Naive thymus-derived CD4-positive, alpha-beta T cell (primary cell): ENCODE data around the gene PMVK. TPM values are rescaled to one million over a fixed set of nuclear protein-coding genes. Genes with fewer than 3 reads are reported as not detected.

Experiments used
- ATAC-seq: fragments of 150-1000 bp; cut with Tn5 transposase; 2 replicates; pipeline ENCODE4 v1.10.0; 2021; ENCODE audit warnings: mild to moderate bottlenecking, moderate library complexity
- CTCF ChIA-PET: fragments of 350-600 bp; sonication (Branson Sonifier 250); formaldehyde crosslinking; loops from one replicate; lab custom pipeline; 2021; ENCODE audit warnings: antibody characterized with exemption; lab: Charles Lee
- POLR2A ChIA-PET: fragments of 350-600 bp; sonication (Branson Sonifier 250); formaldehyde crosslinking; loops from one replicate; lab custom pipeline; 2021; ENCODE audit warnings: antibody characterized with exemption, inconsistent platforms; lab: Charles Lee
- DNase-seq, 9 donors: peaks; one replicate each; pipeline versions ENCODE4 v3.0.0 to v3.0.0-alpha.2; 2020 to 2022; ENCODE audit warnings: mixed read lengths in 1 of 9
- H3K27ac ChIP-seq: one replicate; pipeline ENCODE4 v1.7.0; 2013; ENCODE audit warnings: mild to moderate bottlenecking, low read depth, low read length, moderate library complexity
- H3K27me3 ChIP-seq, 2 donors: one replicate each; pipeline ENCODE4 v1.7.0; 2013; ENCODE audit warnings: low read length in 2 of 2, mild to moderate bottlenecking in 2 of 2, moderate library complexity in 2 of 2; ENCODE audit not compliant: control insufficient read depth in 2 of 2, insufficient read depth in 2 of 2
- H3K36me3 ChIP-seq, 3 experiments: 1 replicate in 2 of 3; 2 replicates in 1 of 3; pipeline ENCODE4 v1.7.0; 2013; ENCODE audit warnings: low read length in 3 of 3, mild to moderate bottlenecking in 3 of 3, moderate library complexity in 1 of 3; ENCODE audit not compliant: insufficient read depth in 3 of 3, control insufficient read depth in 2 of 3
- H3K4me1 ChIP-seq, 2 donors: one replicate each; pipeline ENCODE4 v1.7.0; 2013; ENCODE audit warnings: low read length in 2 of 2, mild to moderate bottlenecking in 2 of 2, moderate library complexity in 1 of 2; ENCODE audit not compliant: control insufficient read depth in 2 of 2, insufficient read depth in 2 of 2
- H3K4me3 ChIP-seq: 2 replicates; pipeline ENCODE4 v1.7.0; 2013; ENCODE audit warnings: mild to moderate bottlenecking, low read length
- H3K9me3 ChIP-seq, 3 experiments: 1 replicate in 2 of 3; 2 replicates in 1 of 3; pipeline ENCODE4 v1.7.0; 2013; ENCODE audit warnings: low read length in 3 of 3; ENCODE audit not compliant: control insufficient read depth in 2 of 3
- H3K27ac Mint-ChIP-seq, 9 donors: one replicate each; pipeline ENCODE4 v1.8.0; 2020 to 2022; ENCODE audit warnings: mixed read lengths in 9 of 9, mild to moderate bottlenecking in 8 of 9, moderate library complexity in 5 of 9, inconsistent platforms in 2 of 9
- H3K27me3 Mint-ChIP-seq, 5 donors: one replicate each; pipeline ENCODE4 v1.8.0; 2021 to 2022; ENCODE audit warnings: mixed read lengths in 5 of 5, mild to moderate bottlenecking in 1 of 5
- H3K36me3 Mint-ChIP-seq, 5 donors: one replicate each; pipeline ENCODE4 v1.8.0; 2020 to 2022; ENCODE audit warnings: mixed read lengths in 5 of 5, mild to moderate bottlenecking in 3 of 5, inconsistent platforms in 1 of 5
- H3K4me1 Mint-ChIP-seq, 7 donors: one replicate each; pipeline ENCODE4 v1.8.0; 2020 to 2022; ENCODE audit warnings: mixed read lengths in 7 of 7, mild to moderate bottlenecking in 3 of 7, inconsistent platforms in 1 of 7
- H3K4me3 Mint-ChIP-seq, 10 donors: one replicate each; pipeline ENCODE4 v1.8.0; 2020 to 2022; ENCODE audit warnings: mild to moderate bottlenecking in 10 of 10, mixed read lengths in 10 of 10, moderate library complexity in 6 of 10, inconsistent platforms in 2 of 10
- H3K9me3 Mint-ChIP-seq, 11 donors: one replicate each; pipeline ENCODE4 v1.8.0; 2020 to 2022; ENCODE audit warnings: mixed read lengths in 11 of 11, mild to moderate bottlenecking in 4 of 11, inconsistent platforms in 1 of 11, moderate library complexity in 1 of 11
- intact Hi-C, 2 donors: fragments of 100-400 bp; cut with micrococcal nuclease; formaldehyde crosslinking; loops; one replicate each; pipeline ENCODE4 v1.15.1; 2023
- polyA plus RNA-seq, 2 donors: library from polyadenylated mRNA; unstranded; fragments of 300-500 nt; fragmentation: Illumina TruSeq; gene quantifications; one replicate each; pipeline ENCODE4 v1.2.3, GENCODE V29; 2021
- total RNA-seq, 6 experiments: library from RNA in 5 of 6; stranded (reverse) in 5 of 6; gene quantifications; 1 replicate in 5 of 6; 2 replicates in 1 of 6; pipeline ENCODE4 v1.2.3 and lab custom pipeline; 2021 to 2026

The PMVK gene
- total and polyA plus RNA-seq, 7 experiments from 2014 or later, result 11.3 to 41.4 (median 14.0) TPM

DNA sequence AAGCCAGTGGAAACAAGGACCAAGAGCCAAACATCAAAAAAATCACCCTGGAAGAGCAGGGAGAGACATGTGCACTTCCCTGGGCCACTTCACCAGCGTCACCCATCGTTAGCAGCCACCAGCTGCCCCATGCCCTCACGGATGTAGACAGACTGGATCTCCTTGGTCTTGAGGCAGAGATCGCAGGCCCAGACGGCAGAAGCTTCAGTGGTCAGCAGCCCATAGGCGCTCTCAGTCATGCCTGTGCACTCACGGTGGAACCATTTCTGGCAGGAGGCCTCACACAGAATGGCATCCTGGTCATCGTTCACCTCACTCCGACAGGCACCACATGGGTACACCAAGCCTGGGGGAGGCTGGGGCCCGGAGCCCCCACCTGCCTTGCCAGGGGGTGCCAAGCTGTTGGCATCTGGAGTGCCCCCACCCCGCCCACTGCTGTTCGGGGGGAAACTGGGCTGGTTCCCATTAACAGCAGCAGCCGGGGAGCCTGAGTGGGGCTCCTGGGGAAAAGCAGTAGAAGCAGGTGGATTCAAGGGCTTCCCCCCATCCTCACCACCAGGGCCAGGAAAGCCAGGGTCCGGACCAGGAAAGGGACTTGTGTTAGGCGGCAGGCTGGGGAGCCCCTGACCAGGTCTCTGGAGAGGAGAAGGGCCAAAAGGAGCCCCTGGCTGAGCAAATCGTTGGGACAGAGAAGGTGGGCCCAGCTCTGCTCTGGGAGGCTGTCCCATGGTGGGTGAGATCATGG is 22.3 kb upstream of the PMVK start:
- ATAC-seq (no peak), DNase-seq (no peak)
- Mint-ChIP-seq H3K4me1 (peaks cover 36 to 77% (median 68%) of the 10 kb centered on the region in 7 donors), H3K27me3 (no peaks in the 10 kb centered on the region), H3K27ac (peak overlapping the region in 7 of 9 donors; percentile 20 to 100 (median 83)), H3K36me3 (peaks cover 0 to 17% (median 3%) of the 10 kb centered on the region in 5 donors), H3K9me3 (peaks cover 0 to 4% (median 0%) of the 10 kb centered on the region in 11 donors), H3K4me3 (peak overlapping the region in 4 of 10 donors; percentile 33 to 91 (median 48))
- peak overlapping the region; percentile 14 for H3K27ac ChIP-seq
- CTCF ChIA-PET, result no interaction called here
- POLR2A ChIA-PET, result interaction anchor here (1.3 to 13.7 kb wide), 4 partner anchors 15 to 55 kb away, joined by 6 to 160 read pairs (median 74); partner anchors contain the start of genes CKS1B, FLAD1 and SHC1
- H3K36me3 ChIP-seq, result peaks cover 0 to 36% (median 4%) of the 10 kb centered on the region in 3 experiments
- intact Hi-C loops, result loop anchor here (5.0 to 10.0 kb wide), 5 partner anchors 103 to 994 kb away; partner anchors contain the start of genes ADAR (in 1 of the 2), CREB3L4 (in 1 of the 2), EFNA4 (in 1 of the 2) and IL6R (in 1 of the 2)
- no peaks in the 10 kb centered on the region for H3K9me3 ChIP-seq
- H3K27me3 ChIP-seq, result no peaks in the 10 kb centered on the region
- peaks cover 35 to 40% of the 10 kb centered on the region in 2 donors for H3K4me1 ChIP-seq
- H3K4me3 ChIP-seq, result no peak overlapping the region

DNA sequence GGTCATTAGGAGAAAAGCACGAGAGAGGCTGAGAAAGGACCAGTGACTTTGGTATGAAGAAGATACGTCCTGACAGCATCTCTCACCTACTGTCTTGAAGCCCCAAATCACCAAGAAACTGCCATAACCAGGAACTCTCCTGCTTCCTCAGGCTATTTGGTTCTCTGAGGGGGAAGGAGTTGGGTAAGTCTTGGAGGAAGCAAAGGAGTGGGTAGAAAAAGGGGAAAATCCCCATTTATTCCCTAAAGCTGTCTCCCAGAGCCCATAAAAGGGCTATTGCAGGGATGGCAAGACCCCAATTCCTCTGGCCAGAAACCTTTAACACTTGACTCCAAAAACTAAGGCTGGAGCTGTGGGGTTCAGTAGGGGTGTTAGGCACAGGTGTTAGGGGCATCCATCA is 21.5 kb upstream of the PMVK start:
- no peaks in the 10 kb centered on the region for H3K27me3 ChIP-seq
- intact Hi-C loops, result loop anchor here (5.0 to 10.0 kb wide), 5 partner anchors 104 to 993 kb away; partner anchors contain the start of genes ADAR (in 1 of the 2), CREB3L4 (in 1 of the 2), EFNA4 (in 1 of the 2) and IL6R (in 1 of the 2)
- CTCF ChIA-PET, result no interaction called here
- Mint-ChIP-seq H3K36me3 (peaks cover 0 to 17% (median 0%) of the 10 kb centered on the region in 5 donors), H3K27ac (peak overlapping the region in 8 of 9 donors; percentile 50 to 100 (median 90)), H3K4me3 (peak overlapping the region in 2 of 10 donors; percentile 35 to 56), H3K9me3 (peaks cover 0 to 4% (median 0%) of the 10 kb centered on the region in 11 donors), H3K4me1 (peaks cover 41 to 79% (median 68%) of the 10 kb centered on the region in 7 donors), H3K27me3 (no peaks in the 10 kb centered on the region)
- peak overlapping the region; percentile 96 for H3K27ac ChIP-seq
- no peak for DNase-seq
- H3K4me3 ChIP-seq, result no peak overlapping the region
- POLR2A ChIA-PET, result interaction anchor here (0.6 to 13.7 kb wide), 5 partner anchors 16 to 56 kb away, joined by 3 to 160 read pairs (median 6); partner anchors contain the start of genes CKS1B, PMVK and SHC1
- H3K36me3 ChIP-seq, result peaks cover 0 to 31% (median 0%) of the 10 kb centered on the region in 3 experiments
- ATAC-seq, result no peak
- peaks cover 42 to 43% of the 10 kb centered on the region in 2 donors for H3K4me1 ChIP-seq
- no peaks in the 10 kb centered on the region for H3K9me3 ChIP-seq

DNA sequence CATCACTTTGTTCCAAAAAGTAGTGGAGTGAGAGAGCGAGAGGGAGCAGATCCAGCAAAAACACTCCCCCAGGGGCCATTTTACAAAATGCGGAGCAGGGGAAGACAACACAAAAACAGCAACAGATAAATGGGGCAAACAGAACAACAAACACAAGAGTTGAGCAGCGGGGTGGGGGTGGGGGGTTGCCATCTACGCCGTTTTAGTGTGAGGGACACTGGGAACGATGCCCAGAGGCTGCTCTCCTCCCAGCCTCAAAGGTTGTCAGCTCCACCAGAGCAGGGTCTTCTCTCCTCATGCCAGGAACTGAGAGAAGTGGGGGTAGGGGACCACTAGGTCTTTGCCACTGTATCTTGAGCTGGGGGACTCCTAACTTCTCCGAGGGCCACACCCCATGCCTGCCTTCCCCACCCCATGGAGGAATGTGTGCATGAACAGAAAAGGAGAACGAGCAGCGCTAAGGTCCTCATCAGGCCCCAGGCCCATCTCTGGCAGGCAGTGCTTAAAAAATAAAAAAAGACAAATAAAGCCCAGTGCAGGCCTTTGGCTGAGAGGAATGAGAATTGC is 20.7 kb upstream of the PMVK start:
- H3K27ac ChIP-seq, result peak overlapping the region; percentile 96
- Mint-ChIP-seq H3K9me3 (peaks cover 0 to 4% (median 0%) of the 10 kb centered on the region in 11 donors), H3K36me3 (peaks cover 0 to 17% (median 0%) of the 10 kb centered on the region in 5 donors), H3K27ac (peak overlapping the region; percentile 82 to 100 (median 99)), H3K4me3 (peak overlapping the region in 4 of 10 donors; percentile 16 to 99 (median 76)), H3K4me1 (peaks cover 50 to 79% (median 70%) of the 10 kb centered on the region in 7 donors), H3K27me3 (no peaks in the 10 kb centered on the region)
- CTCF ChIA-PET, result interaction anchor here (1.0 to 9.3 kb wide), 3 partner anchors 44 to 59 kb away, joined by 3 to 101 read pairs (median 9); no protein-coding TSS in a partner anchor
- H3K27me3 ChIP-seq, result no peaks in the 10 kb centered on the region
- H3K4me3 ChIP-seq, result no peak overlapping the region
- no peaks in the 10 kb centered on the region for H3K9me3 ChIP-seq
- DNase-seq (no peak), ATAC-seq (no peak)
- peaks cover 43 to 44% of the 10 kb centered on the region in 2 donors for H3K4me1 ChIP-seq
- intact Hi-C loops, result loop anchor here (5.0 to 10.0 kb wide), 5 partner anchors 105 to 992 kb away; partner anchors contain the start of genes ADAR (in 1 of the 2), CREB3L4 (in 1 of the 2), EFNA4 (in 1 of the 2) and IL6R (in 1 of the 2)
- POLR2A ChIA-PET, result interaction anchor here (0.7 to 13.7 kb wide), 8 partner anchors 7 to 399 kb away, joined by 3 to 160 read pairs (median 16); partner anchors contain the start of genes CKS1B, PMVK and SHC1
- peaks cover 0 to 31% (median 0%) of the 10 kb centered on the region in 3 experiments for H3K36me3 ChIP-seq

DNA sequence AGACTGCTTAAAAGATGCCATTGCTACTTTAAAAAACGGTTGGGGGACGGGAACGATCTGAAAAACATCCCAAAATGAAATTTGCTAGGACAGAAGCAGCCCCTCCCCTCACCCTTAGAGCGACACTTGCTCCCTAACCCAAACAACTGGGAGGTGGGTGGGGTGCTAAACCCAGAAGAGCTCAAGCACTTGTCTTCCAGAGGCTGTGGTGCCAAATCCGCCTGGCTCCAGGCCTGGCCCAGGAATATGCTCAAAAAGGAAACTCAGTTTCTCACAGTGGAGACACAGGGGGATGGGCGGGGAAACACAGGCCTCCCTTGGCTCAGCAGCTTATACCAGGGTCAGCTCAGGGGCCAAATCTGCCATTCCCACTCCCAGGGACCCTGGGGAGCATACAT is 20.0 kb upstream of the PMVK start:
- H3K4me3 Mint-ChIP-seq, result peak overlapping the region; percentile 92 to 99 (median 98)
- Histone ChIP-seq H3K27ac (peak overlapping the region; percentile 96), H3K4me3 (peak overlapping the region; percentile 92), H3K36me3 (peaks cover 0 to 29% (median 0%) of the 10 kb centered on the region in 3 experiments), H3K27me3 (no peaks in the 10 kb centered on the region), H3K4me1 (peaks cover 47 to 48% of the 10 kb centered on the region in 2 donors), H3K9me3 (no peaks in the 10 kb centered on the region)
- H3K36me3 Mint-ChIP-seq, result peaks cover 0 to 20% (median 0%) of the 10 kb centered on the region in 5 donors
- no peaks in the 10 kb centered on the region for H3K27me3 Mint-ChIP-seq
- intact Hi-C loops, result loop anchor here (1.0 to 10.0 kb wide), 7 partner anchors 27 to 992 kb away; partner anchors contain the start of genes ADAR (in 1 of the 2), CREB3L4 (in 1 of the 2), EFNA4 (in 1 of the 2) and FLAD1 (in 1 of the 2)
- peaks cover 56 to 84% (median 74%) of the 10 kb centered on the region in 7 donors for H3K4me1 Mint-ChIP-seq
- DNase-seq (no peak), ATAC-seq (no peak)
- peak overlapping the region; percentile 97 to 100 (median 99) for H3K27ac Mint-ChIP-seq
- peaks cover 0 to 4% (median 0%) of the 10 kb centered on the region in 11 donors for H3K9me3 Mint-ChIP-seq
- CTCF ChIA-PET, result interaction anchor here (1.0 to 9.3 kb wide), 7 partner anchors 20 to 216 kb away, joined by 3 to 101 read pairs (median 9); partner anchors contain the start of genes KRTCAP2 and PMVK
- POLR2A ChIA-PET, result interaction anchor here (0.7 to 13.7 kb wide), 17 partner anchors 8 to 399 kb away, joined by 3 to 160 read pairs (median 6); partner anchors contain the start of genes CKS1B, FLAD1, PMVK and SHC1

DNA sequence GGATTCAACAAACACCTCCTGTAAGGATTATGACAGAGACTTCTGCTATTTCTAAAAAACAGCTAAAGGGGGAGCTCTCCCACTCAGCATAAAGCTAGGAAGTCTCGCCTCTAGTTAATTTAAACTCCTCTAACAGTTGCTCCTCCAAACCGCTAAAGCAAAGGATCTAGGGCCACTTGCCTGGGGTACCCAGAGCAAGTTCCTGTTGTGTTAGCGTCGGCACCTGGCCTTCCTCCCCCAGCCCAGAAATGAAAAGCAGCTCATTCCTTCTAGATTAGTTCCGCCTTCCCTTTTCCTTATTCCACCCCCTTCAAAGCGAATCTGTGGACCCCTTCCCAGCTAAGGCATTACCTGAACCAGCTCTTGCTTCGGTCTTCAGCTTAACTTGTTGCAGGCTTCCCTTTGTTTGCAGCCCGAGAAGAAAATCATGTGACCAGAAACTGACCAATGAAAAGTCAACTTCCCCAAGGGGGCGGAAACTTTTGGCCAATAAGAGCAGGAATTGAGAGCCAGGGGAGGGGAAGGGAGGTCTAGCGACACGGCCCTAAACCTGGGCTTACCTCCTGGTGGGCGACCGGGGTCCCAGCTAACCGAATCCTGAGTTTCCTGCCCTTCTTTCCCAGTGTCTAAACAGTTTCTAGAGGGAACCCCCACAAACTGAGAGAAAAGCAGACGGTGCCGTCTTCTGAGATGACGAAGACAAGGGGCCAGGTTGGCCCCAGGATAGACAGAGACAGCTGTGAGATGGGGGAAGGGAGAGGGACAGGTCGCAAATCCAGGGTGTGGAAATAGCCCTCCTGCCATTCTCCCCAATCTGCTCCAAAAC is 19.4 kb upstream of the PMVK start, which contains the start of gene PBXIP1:
TSS of gene PBXIP1 (minus strand) at position 382 of the 826 bp plus-strand sequence. CDS start 2,378 bp downstream, outside the sequence.
- peak; percentile 58 for ATAC-seq
- Mint-ChIP-seq H3K4me1 (peaks cover 59 to 87% (median 76%) of the 10 kb centered on the region in 7 donors), H3K36me3 (peaks cover 0 to 20% (median under 1%) of the 10 kb centered on the region in 5 donors), H3K27me3 (no peaks in the 10 kb centered on the region), H3K9me3 (peaks cover 0 to 4% (median 0%) of the 10 kb centered on the region in 11 donors), H3K27ac (peak within 1 kb of the TSS; percentile 97 to 100 (median 99)), H3K4me3 (peak within 1 kb of the TSS; percentile 92 to 99 (median 98))
- Histone ChIP-seq H3K4me1 (peaks cover 53 to 54% of the 10 kb centered on the region in 2 donors), H3K4me3 (peak within 1 kb of the TSS; percentile 92), H3K27me3 (no peaks in the 10 kb centered on the region), H3K27ac (peak within 1 kb of the TSS; percentile 96), H3K36me3 (peaks cover 0 to 31% (median 4%) of the 10 kb centered on the region in 3 experiments), H3K9me3 (no peaks in the 10 kb centered on the region)
- POLR2A ChIA-PET, result interaction anchor here (0.5 to 13.7 kb wide), 29 partner anchors 8 to 571 kb away, joined by 3 to 160 read pairs (median 4); partner anchors contain the start of genes CKS1B, FLAD1, KRTCAP2 and PMVK
- peak; percentile 56 to 95 (median 92) for DNase-seq
- intact Hi-C loops, result loop anchor here (1.0 to 10.0 kb wide), 14 partner anchors 18 to 991 kb away; partner anchors contain the start of genes CKS1B (in 2 of the 2), FLAD1 (in 2 of the 2), UBE2Q1 (in 2 of the 2) and ADAR (in 1 of the 2)
- CTCF ChIA-PET, result interaction anchor here (0.6 to 9.3 kb wide), 19 partner anchors 18 to 1257 kb away, joined by 3 to 101 read pairs (median 5); partner anchors contain the start of genes KRTCAP2, PMF1 and PMVK
